ENCODE measurements around the gene SFMBT2. TPM values are rescaled to one million over a fixed set of nuclear protein-coding genes. Genes with fewer than 3 reads are reported as not detected.

Gene SFMBT2
- total and polyA plus RNA-seq, 2 of the 4 experiments (the other 2 are of a cell fraction) = 0.70 to 1.3 TPM

GRCh38 chr10:7407368-7408290 lies 3.2 kb downstream of the SFMBT2 start (continued):
- TF ChIP-seq CHD1 (IDR thresholded peaks at IDR 0.05; ENCODE audit: low read depth, low read length) (no peak), SMC3 (IDR thresholded peaks at IDR 0.05; ENCODE audit: low read depth, low read length) (no peak)

GRCh38 chr10:7406712-7407333 lies 4.0 kb downstream of the SFMBT2 start:
- no peaks in the 10 kb centered on the region for H4K20me1 ChIP-seq (ENCODE audit: insufficient read depth, low read length)
- no peak overlapping the region for H3K4ac ChIP-seq (ENCODE audit: low read depth, low read length)
- H2BK5ac ChIP-seq (ENCODE audit: low read depth, low read length, poor library complexity, severe bottlenecking) = no peak overlapping the region
- TF ChIP-seq MXI1 (IDR thresholded peaks at IDR 0.05; ENCODE audit: borderline replicate concordance, low read depth, low read length) (no peak), ELK1 (IDR thresholded peaks at IDR 0.05; ENCODE audit: borderline replicate concordance, low read depth, low read length) (no peak), RFX5 (IDR thresholded peaks at IDR 0.05; ENCODE audit: low read depth, low read length) (no peak)
- no CpG with 5 or more reads among the region's 14 CpGs for WGBS, 2 experiments (ENCODE audit: extremely low coverage in 2 of 2, insufficient read length in 1 of 2)
- H3K4me3 ChIP-seq (ENCODE audit: insufficient read depth, low read depth, low read length) = no peak overlapping the region
- ChIA-PET CTCF (no interaction called here), POLR2A (ENCODE audit: unreplicated experiment) (no interaction called here)
- H3K9me1 ChIP-seq (ENCODE audit: insufficient read depth, low read length) = no peaks in the 10 kb centered on the region
- H3K4me2 ChIP-seq (ENCODE audit: low read depth, low read length) = no peak overlapping the region
- no peaks in the 10 kb centered on the region for H3K36me3 ChIP-seq (ENCODE audit: control insufficient read depth, insufficient read depth, low read length)
- no peak overlapping the region for H3K9ac ChIP-seq (ENCODE audit: low read depth, low read length)
- BruUV-seq (replicated peaks) = no TSS peak
- H3K18ac ChIP-seq (ENCODE audit: low read depth, low read length) = no peak overlapping the region
- intact Hi-C loops (cut with micrococcal nuclease) = no loop called here
- no peak overlapping the region for H2AK9ac ChIP-seq (replicated peaks; ENCODE audit: low read depth, low read length, poor library complexity)
- H3K56ac ChIP-seq (ENCODE audit: extremely low read depth, insufficient read depth, low read length) = no peak overlapping the region
- no peak overlapping the region for H2BK120ac ChIP-seq (ENCODE audit: low read depth, low read length)
- peaks cover 18% of the 10 kb centered on the region for H3K27me3 ChIP-seq (ENCODE audit: control insufficient read depth, insufficient read depth, low read length)
- no peaks in the 10 kb centered on the region for H3K9me3 ChIP-seq (ENCODE audit: control insufficient read depth, insufficient read depth, low read length)
- no peak overlapping the region for H3K23ac ChIP-seq (ENCODE audit: low read depth, low read length)
- no peak overlapping the region for H2BK20ac ChIP-seq (ENCODE audit: low read depth, low read length)
- dilution Hi-C loops (cut with HindIII; ENCODE audit: low sequenced_read_pairs, unreplicated experiment) = loop anchor here (25.0 kb wide), 1 partner anchor 720 kb away; no protein-coding TSS in a partner anchor
- H4K91ac ChIP-seq (ENCODE audit: insufficient read depth, low read depth, low read length) = no peak overlapping the region
- DNase-seq (no peak), ATAC-seq (ENCODE audit: low read depth) (no peak)
- H2BK15ac ChIP-seq (ENCODE audit: low read depth, low read length) = no peak overlapping the region
- H3K14ac ChIP-seq (replicated peaks; ENCODE audit: low read depth, low read length) = no peak overlapping the region
- no peak overlapping the region for H4K5ac ChIP-seq (ENCODE audit: low read depth, low read length)
- no peaks in the 10 kb centered on the region for H3K79me1 ChIP-seq (ENCODE audit: low read depth in 1 of 2, low read length in 2 of 2)
- no peaks in the 10 kb centered on the region for H3K4me1 ChIP-seq (ENCODE audit: control insufficient read depth, insufficient read depth, low read length)
- in situ Hi-C loops (cut with MboI; ENCODE audit: low sequenced_read_pairs) = loop anchor here (10.0 kb wide), 1 partner anchor 142 kb away; no protein-coding TSS in a partner anchor
- H3K27ac ChIP-seq (ENCODE audit: insufficient read depth, low read length) = no peak overlapping the region
- no peak overlapping the region for H2AK5ac ChIP-seq (ENCODE audit: low read depth, low read length)
- H2AFZ ChIP-seq (replicated peaks; ENCODE audit: low read length, poor library complexity) = no peak overlapping the region
- no peak overlapping the region for H4K8ac ChIP-seq (ENCODE audit: low read depth in 2 of 2, low read length in 2 of 2)

Measured in IMR-90 (cell line).